HepG2 (cell line): ENCODE data around the gene ARIH2. TPM values are rescaled to one million over a fixed set of nuclear protein-coding genes. Genes with fewer than 3 reads are reported as not detected.
A peak's percentile ranks its signal among the peaks of the same experiment; 100 is the strongest.

Experiments
- AGO1 ChIP-seq: fragments of 200-400 bp; formaldehyde crosslinking; IDR thresholded peaks from 2 replicates; pipeline ENCODE4 v1.6.1; 2017; ENCODE audit warnings: mild to moderate bottlenecking, low read depth, low read length, moderate library complexity; ENCODE audit not compliant: poor library complexity, severe bottlenecking
- ARHGAP35 ChIP-seq: sonication (generic); formaldehyde crosslinking; IDR thresholded peaks from 2 replicates; pipeline ENCODE4 v1.9.0; 2022; ENCODE audit warnings: mild to moderate bottlenecking, inconsistent platforms, moderate library complexity, missing genetic modification reagents, borderline replicate concordance
- EP300 ChIP-seq, 3 experiments: sonication (generic) in 1 of 3; formaldehyde crosslinking in 1 of 3; IDR thresholded peaks; 2 replicates each; pipeline versions ENCODE4 v1.5.1 to v1.6.1; 2011 to 2020; ENCODE audit warnings: low read depth in 2 of 3, low read length in 2 of 3, borderline replicate concordance in 1 of 3, improper control_type of control experiment in 1 of 3, mild to moderate bottlenecking in 1 of 3, missing genetic modification reagents in 1 of 3, moderate library complexity in 1 of 3
- ESRRA ChIP-seq: sonication (generic); formaldehyde crosslinking; IDR thresholded peaks from 2 replicates; pipeline ENCODE4 v1.5.1; 2020; ENCODE audit warnings: mild to moderate bottlenecking, low read depth, missing genetic modification reagents
- HNRNPLL ChIP-seq: fragments of 200-400 bp; formaldehyde crosslinking; IDR thresholded peaks from 2 replicates; pipeline ENCODE4 v1.6.1; 2017; ENCODE audit warnings: mild to moderate bottlenecking, low read depth, low read length; ENCODE audit not compliant: poor library complexity, severe bottlenecking
- MIER3 ChIP-seq: IDR thresholded peaks from 2 replicates; pipeline ENCODE4 v1.6.1; 2016; ENCODE audit warnings: missing compliant biosample characterization, borderline replicate concordance
- NFE2 ChIP-seq: sonication (generic); formaldehyde crosslinking; IDR thresholded peaks from 2 replicates; pipeline ENCODE4 v1.4.0; 2020; ENCODE audit warnings: missing genetic modification reagents
- NR2C2 ChIP-seq: sonication (generic); formaldehyde crosslinking; IDR thresholded peaks from 2 replicates; pipeline ENCODE4 v1.4.0; 2020; ENCODE audit warnings: missing genetic modification reagents, mild to moderate bottlenecking, moderate library complexity, borderline replicate concordance
- RAD21 ChIP-seq: fragments of 450-650 bp; formaldehyde crosslinking; IDR thresholded peaks from 2 replicates; pipeline ENCODE4 v1.5.0; 2020; ENCODE audit warnings: mild to moderate bottlenecking
- RFX5 ChIP-seq: IDR thresholded peaks from 2 replicates; pipeline ENCODE4 v1.6.1; 2011; ENCODE audit warnings: low read depth, low read length, improper control_type of control experiment
- RFXANK ChIP-seq: IDR thresholded peaks from 2 replicates; pipeline ENCODE4 v1.6.1; 2016
- TAF15 ChIP-seq: fragments of 200-400 bp; formaldehyde crosslinking; IDR thresholded peaks from one replicate; pipeline ENCODE4 v1.6.1; 2018; ENCODE audit warnings: mild to moderate bottlenecking, low read depth, low read length; ENCODE audit not compliant: poor library complexity, severe bottlenecking
- TBP ChIP-seq: sonication (generic); formaldehyde crosslinking; IDR thresholded peaks from 2 replicates; pipeline ENCODE4 v1.5.0; 2020; ENCODE audit warnings: missing genetic modification reagents
- TCF7L2 ChIP-seq: IDR thresholded peaks from 2 replicates; pipeline ENCODE4 v1.6.1; 2011; ENCODE audit warnings: mild to moderate bottlenecking, low read depth, low read length, moderate library complexity
- YEATS2 ChIP-seq: sonication (generic); formaldehyde crosslinking; IDR thresholded peaks from 2 replicates; pipeline ENCODE4 v1.4.0; 2020; ENCODE audit warnings: missing genetic modification reagents, borderline replicate concordance
- ZNF33B ChIP-seq: sonication (generic); formaldehyde crosslinking; IDR thresholded peaks from 2 replicates; pipeline ENCODE4 v1.5.1; 2020; ENCODE audit warnings: mild to moderate bottlenecking, missing genetic modification reagents
- ZNF572 ChIP-seq: sonication (generic); formaldehyde crosslinking; IDR thresholded peaks from 2 replicates; pipeline ENCODE4 v1.5.1; 2020; ENCODE audit warnings: mild to moderate bottlenecking, missing genetic modification reagents
- polyA plus RNA-seq, 8 experiments: library from polyadenylated mRNA; depleted of rRNA in 3 of 8; stranded (reverse) in 7 of 8; unstranded in 1 of 8; fragments of >200 nt; fragmentation: Illumina TruSeq in 4 of 8; extraction: Trizol in 4 of 8; gene quantifications; 2 replicates each; pipeline versions ENCODE4 v1.2.1 to v1.2.3, GENCODE V29; 2011 to 2016; ENCODE audit warnings: low read depth in 4 of 8, missing spikeins in 1 of 8, mixed read lengths in 1 of 8; ENCODE audit not compliant: insufficient read depth in 1 of 8
- total RNA-seq, 5 experiments: library from RNA; depleted of rRNA; stranded (reverse); fragments of >200 nt; fragmentation: Illumina TruSeq; extraction: Trizol; gene quantifications; 2 replicates each; pipeline ENCODE4 v1.2.3, GENCODE V29; 2016; ENCODE audit warnings: low read depth in 1 of 5
- TF ChIP-seq, protein P1 (sequence below): sonication (generic); formaldehyde crosslinking; IDR thresholded peaks from 2 replicates; pipeline ENCODE4 v1.4.0; 2020; ENCODE audit warnings: missing genetic modification reagents
- TF ChIP-seq, protein P2 (sequence below): sonication (generic); formaldehyde crosslinking; IDR thresholded peaks from 2 replicates; pipeline ENCODE4 v1.4.0; 2020; ENCODE audit warnings: low read depth, missing genetic modification reagents
- TF ChIP-seq, protein P3 (sequence below): IDR thresholded peaks from 2 replicates; pipeline ENCODE4 v1.6.1; 2016; ENCODE audit warnings: missing compliant biosample characterization, missing genetic modification reagents, borderline replicate concordance
- TF ChIP-seq, protein P4 (sequence below): sonication (generic); formaldehyde crosslinking; IDR thresholded peaks from 2 replicates; pipeline ENCODE4 v1.8.0; 2022; ENCODE audit warnings: missing genetic modification reagents, mild to moderate bottlenecking, moderate library complexity, borderline replicate concordance

The ARIH2 gene
- total and polyA plus RNA-seq, 2 of the 13 experiments (the other 11 are each of a cell fraction or from before 2014, with no cell fraction given) = 64.8 to 83.3 TPM

DNA sequence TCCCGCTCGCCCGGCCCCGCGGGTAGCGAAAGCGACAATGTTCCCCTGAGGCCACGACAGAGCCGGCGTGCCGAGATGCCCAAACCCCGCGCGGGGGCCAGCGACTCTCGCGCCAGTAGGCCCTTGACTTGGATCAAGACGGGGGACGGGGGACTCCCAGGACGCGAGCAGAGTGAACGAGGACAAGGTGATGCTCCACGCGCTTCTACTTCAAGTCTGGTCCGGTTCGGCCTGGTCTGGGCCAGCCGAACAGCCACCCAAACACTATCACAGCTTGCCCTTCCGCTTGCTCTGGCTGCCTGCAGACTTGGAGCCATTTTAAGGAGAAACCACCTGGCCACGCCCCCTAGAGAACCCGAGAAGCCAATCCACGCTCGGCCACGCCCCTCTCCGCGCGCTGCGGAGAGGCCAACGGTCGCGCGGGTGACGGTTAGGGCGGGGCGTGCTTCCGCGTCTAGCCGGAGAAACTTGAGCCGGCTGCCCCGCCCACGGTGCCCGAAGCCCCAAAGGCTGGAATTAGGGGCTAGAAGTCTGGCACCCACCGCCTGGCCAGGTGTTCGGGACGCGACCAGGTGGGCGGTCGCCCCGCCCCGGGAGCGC lies 102.7 kb downstream of the ARIH2 start (continued):
- 0 out of 2 replicates have a peak, but pooled peaks have one; percentile 39 for TF ChIP-seq NFE2 (CRISPR knock-in tag)
- no peak for TF ChIP-seq ESRRA
- peak; percentile 38; the same call in 1 of the 2 replicates for TF ChIP-seq RFX5
- TF ChIP-seq, protein P1, sequence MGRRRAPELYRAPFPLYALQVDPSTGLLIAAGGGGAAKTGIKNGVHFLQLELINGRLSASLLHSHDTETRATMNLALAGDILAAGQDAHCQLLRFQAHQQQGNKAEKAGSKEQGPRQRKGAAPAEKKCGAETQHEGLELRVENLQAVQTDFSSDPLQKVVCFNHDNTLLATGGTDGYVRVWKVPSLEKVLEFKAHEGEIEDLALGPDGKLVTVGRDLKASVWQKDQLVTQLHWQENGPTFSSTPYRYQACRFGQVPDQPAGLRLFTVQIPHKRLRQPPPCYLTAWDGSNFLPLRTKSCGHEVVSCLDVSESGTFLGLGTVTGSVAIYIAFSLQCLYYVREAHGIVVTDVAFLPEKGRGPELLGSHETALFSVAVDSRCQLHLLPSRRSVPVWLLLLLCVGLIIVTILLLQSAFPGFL (CRISPR knock-in tag) = no peak
- peak; percentile 3; the same call in 1 of the 2 replicates for TF ChIP-seq ZNF572 (CRISPR knock-in tag)
- peak; percentile 13; the same call in 1 of the 2 replicates for TF ChIP-seq ARHGAP35 (CRISPR knock-in tag)
- TF ChIP-seq RFXANK (CRISPR knock-in tag) = peak; percentile 51; the same call in 1 of the 2 replicates
- no peak for TF ChIP-seq ZNF33B (CRISPR knock-in tag)
- TF ChIP-seq TAF15 = no peak
- TF ChIP-seq TBP (CRISPR knock-in tag) = no peak
- TF ChIP-seq RAD21 (CRISPR knock-in tag) = no peak
- TF ChIP-seq YEATS2 (CRISPR knock-in tag) = no peak
- peak; percentile 81 for TF ChIP-seq MIER3 (CRISPR knock-in tag)
- TF ChIP-seq, protein P2, sequence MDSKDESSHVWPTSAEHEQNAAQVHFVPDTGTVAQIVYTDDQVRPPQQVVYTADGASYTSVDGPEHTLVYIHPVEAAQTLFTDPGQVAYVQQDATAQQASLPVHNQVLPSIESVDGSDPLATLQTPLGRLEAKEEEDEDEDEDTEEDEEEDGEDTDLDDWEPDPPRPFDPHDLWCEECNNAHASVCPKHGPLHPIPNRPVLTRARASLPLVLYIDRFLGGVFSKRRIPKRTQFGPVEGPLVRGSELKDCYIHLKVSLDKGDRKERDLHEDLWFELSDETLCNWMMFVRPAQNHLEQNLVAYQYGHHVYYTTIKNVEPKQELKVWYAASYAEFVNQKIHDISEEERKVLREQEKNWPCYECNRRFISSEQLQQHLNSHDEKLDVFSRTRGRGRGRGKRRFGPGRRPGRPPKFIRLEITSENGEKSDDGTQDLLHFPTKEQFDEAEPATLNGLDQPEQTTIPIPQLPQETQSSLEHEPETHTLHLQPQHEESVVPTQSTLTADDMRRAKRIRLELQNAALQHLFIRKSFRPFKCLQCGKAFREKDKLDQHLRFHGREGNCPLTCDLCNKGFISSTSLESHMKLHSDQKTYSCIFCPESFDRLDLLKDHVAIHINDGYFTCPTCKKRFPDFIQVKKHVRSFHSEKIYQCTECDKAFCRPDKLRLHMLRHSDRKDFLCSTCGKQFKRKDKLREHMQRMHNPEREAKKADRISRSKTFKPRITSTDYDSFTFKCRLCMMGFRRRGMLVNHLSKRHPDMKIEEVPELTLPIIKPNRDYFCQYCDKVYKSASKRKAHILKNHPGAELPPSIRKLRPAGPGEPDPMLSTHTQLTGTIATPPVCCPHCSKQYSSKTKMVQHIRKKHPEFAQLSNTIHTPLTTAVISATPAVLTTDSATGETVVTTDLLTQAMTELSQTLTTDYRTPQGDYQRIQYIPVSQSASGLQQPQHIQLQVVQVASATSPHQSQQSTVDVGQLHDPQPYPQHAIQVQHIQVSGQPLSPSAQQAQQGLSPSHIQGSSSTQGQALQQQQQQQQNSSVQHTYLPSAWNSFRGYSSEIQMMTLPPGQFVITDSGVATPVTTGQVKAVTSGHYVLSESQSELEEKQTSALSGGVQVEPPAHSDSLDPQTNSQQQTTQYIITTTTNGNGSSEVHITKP = peak; percentile 26; the same call in 1 of the 2 replicates
- TF ChIP-seq, protein P3, sequence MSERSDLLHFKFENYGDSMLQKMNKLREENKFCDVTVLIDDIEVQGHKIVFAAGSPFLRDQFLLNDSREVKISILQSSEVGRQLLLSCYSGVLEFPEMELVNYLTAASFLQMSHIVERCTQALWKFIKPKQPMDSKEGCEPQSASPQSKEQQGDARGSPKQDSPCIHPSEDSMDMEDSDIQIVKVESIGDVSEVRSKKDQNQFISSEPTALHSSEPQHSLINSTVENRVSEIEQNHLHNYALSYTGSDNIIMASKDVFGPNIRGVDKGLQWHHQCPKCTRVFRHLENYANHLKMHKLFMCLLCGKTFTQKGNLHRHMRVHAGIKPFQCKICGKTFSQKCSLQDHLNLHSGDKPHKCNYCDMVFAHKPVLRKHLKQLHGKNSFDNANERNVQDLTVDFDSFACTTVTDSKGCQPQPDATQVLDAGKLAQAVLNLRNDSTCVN = no peak; the same call in 1 of the 2 replicates
- TF ChIP-seq TCF7L2 = no peak
- TF ChIP-seq EP300 (IDR thresholded peaks at IDR 0.05; ENCODE audit: low read depth in 2 of 2, low read length in 2 of 2) = no peak
- no peak for TF ChIP-seq EP300 (CRISPR knock-in tag; IDR thresholded peaks at IDR 0.05; ENCODE audit: borderline replicate concordance)
- no peak; the same call in 1 of the 2 replicates for TF ChIP-seq NR2C2 (CRISPR knock-in tag)
- peak; percentile 82 for TF ChIP-seq HNRNPLL
- TF ChIP-seq, protein P4, sequence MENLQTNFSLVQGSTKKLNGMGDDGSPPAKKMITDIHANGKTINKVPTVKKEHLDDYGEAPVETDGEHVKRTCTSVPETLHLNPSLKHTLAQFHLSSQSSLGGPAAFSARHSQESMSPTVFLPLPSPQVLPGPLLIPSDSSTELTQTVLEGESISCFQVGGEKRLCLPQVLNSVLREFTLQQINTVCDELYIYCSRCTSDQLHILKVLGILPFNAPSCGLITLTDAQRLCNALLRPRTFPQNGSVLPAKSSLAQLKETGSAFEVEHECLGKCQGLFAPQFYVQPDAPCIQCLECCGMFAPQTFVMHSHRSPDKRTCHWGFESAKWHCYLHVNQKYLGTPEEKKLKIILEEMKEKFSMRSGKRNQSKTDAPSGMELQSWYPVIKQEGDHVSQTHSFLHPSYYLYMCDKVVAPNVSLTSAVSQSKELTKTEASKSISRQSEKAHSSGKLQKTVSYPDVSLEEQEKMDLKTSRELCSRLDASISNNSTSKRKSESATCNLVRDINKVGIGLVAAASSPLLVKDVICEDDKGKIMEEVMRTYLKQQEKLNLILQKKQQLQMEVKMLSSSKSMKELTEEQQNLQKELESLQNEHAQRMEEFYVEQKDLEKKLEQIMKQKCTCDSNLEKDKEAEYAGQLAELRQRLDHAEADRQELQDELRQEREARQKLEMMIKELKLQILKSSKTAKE (CRISPR knock-in tag) = no peak; the same call in 1 of the 2 replicates
- peak; percentile 23 for TF ChIP-seq AGO1
